ENCODE data around the gene TTC39A. TPM values are rescaled to one million over a fixed set of nuclear protein-coding genes. Genes with fewer than 3 reads are reported as not detected.

Gene TTC39A
- total and polyA plus RNA-seq, 2 of the 13 experiments (the other 11 are each of a cell fraction or from before 2014, with no cell fraction given), result 0.33 to 1.5 TPM

DNA sequence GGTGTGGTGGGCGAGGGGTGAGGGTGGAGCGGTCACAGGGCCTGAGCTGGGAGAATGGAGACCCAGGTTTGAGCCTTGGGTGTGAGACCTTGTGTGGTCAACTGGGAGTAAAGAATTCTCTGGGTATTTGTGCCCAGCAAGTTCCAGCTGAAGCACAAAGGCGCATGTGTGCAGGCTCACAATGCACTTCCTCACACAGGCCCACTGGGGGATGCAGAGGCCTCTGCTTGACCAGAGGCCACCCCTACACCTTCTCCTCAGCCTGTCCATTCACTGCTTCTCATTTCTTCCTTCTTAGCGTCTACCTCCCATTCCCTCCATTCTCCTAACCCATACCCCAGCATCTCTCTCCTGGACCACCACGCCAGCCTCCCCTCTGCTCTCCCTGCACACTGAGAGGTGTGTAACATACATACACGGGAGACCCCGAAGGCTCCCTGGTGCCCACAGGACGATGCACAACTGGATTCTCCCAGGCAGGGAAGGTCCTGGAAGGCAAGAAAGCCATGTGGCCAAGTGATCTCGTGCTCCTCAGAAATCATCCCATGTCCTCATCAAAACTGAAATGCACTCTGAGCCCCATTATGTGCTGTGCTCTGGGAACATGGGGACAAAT, 12.3 kb upstream of the TTC39A start:
- no TSS peak for BruUV-seq (replicated peaks)
- CTCF ChIA-PET (ENCODE audit: low intra/inter-chr PET ratio, low total read pairs), result no interaction called here
- intact Hi-C loops (cut with micrococcal nuclease; ENCODE audit: unreplicated experiment) (no loop called here), in situ Hi-C loops (cut with HindIII; ENCODE audit: extremely low pct_ligation_motif_present, low pct_unique_long_range_greater_than_20kb) (no loop called here)
- no peak overlapping the region for H3K4me3 ChIP-seq (replicated peaks in 1 of 3; ENCODE audit: insufficient read depth in 1 of 3, low read depth in 2 of 3, low read length in 3 of 3)
- H3K36me3 ChIP-seq (replicated peaks in 1 of 2; ENCODE audit: control insufficient read depth in 1 of 2, insufficient read depth in 2 of 2, low read length in 2 of 2), result no peaks in the 10 kb centered on the region
- H4K20me1 ChIP-seq (ENCODE audit: insufficient read depth, low read length), result no peaks in the 10 kb centered on the region
- no peak overlapping the region for H2AFZ ChIP-seq (ENCODE audit: low read length)
- WGBS (ENCODE audit: low lambda C conversion rate), result 53% methylated on average over 9 of the region's 9 CpGs
- H3K9me3 ChIP-seq (ENCODE audit: low read length), result no peaks in the 10 kb centered on the region
- no peak for FAIRE-seq
- H3K27me3 ChIP-seq (ENCODE audit: control insufficient read depth in 1 of 2, insufficient read depth in 2 of 2, low read length in 2 of 2), result peaks cover 5 to 34% of the 10 kb centered on the region in 2 experiments; a peak in 4 of 5 replicates
- no peak overlapping the region for H3K9ac ChIP-seq (ENCODE audit: insufficient read depth, low read depth, low read length)
- POLR2A ChIA-PET, result no interaction called here
- no peak for ATAC-seq
- no peak overlapping the region for H3K27ac ChIP-seq (ENCODE audit: extremely low read length, insufficient read depth, low read length)
- no peak for TF ChIP-seq RBM39 (IDR thresholded peaks at IDR 0.05; ENCODE audit: low read depth, low read length, poor library complexity, severe bottlenecking)
- no peak overlapping the region for H3K4me2 ChIP-seq (ENCODE audit: low read depth, low read length)
- no peaks in the 10 kb centered on the region for H3K79me2 ChIP-seq (ENCODE audit: insufficient read depth, low read length)
- H3K4me1 ChIP-seq (ENCODE audit: insufficient read depth, low read length), result peaks cover 13% of the 10 kb centered on the region
- DNase-seq (ENCODE audit: low spot score), result no peak

DNA sequence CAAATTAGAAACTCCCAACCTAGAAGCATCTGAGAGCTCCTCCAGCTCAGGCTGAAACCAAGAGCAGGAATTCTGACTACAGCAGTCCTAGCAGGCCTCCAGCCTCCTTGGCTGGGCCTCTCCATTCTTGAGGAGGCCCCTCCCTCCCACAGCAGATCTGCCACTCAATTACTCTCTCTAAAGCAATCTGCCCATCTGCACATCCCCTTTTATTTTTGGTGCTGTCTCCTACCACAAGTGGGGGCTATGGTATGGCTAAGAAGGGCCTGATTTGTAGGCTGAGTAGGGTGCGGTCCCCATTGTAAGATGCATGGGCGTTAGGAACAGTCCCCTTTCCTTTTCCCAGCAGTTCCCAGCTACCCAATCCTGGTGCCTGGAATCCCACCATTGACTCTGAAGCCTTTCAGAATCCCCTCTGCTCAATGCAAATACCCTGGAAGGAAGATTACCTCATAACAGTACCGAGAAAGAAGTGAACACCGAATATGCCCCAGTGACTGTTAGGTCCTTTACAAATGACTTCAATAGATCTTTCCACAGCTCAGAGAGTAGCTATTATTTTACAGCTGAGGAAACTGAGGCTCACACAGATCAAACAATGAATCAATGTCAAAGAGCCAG, 11.6 kb upstream of the TTC39A start:
- no peak for FAIRE-seq
- BruUV-seq (replicated peaks), result no TSS peak
- H4K20me1 ChIP-seq (ENCODE audit: insufficient read depth, low read length), result no peaks in the 10 kb centered on the region
- no peak for ATAC-seq
- no peak for DNase-seq (ENCODE audit: low spot score)
- peaks cover 13% of the 10 kb centered on the region for H3K4me1 ChIP-seq (ENCODE audit: insufficient read depth, low read length)
- H3K79me2 ChIP-seq (ENCODE audit: insufficient read depth, low read length), result no peaks in the 10 kb centered on the region
- no peak overlapping the region for H2AFZ ChIP-seq (ENCODE audit: low read length)
- no peaks in the 10 kb centered on the region for H3K36me3 ChIP-seq (replicated peaks in 1 of 2; ENCODE audit: control insufficient read depth in 1 of 2, insufficient read depth in 2 of 2, low read length in 2 of 2)
- TF ChIP-seq, protein P1, sequence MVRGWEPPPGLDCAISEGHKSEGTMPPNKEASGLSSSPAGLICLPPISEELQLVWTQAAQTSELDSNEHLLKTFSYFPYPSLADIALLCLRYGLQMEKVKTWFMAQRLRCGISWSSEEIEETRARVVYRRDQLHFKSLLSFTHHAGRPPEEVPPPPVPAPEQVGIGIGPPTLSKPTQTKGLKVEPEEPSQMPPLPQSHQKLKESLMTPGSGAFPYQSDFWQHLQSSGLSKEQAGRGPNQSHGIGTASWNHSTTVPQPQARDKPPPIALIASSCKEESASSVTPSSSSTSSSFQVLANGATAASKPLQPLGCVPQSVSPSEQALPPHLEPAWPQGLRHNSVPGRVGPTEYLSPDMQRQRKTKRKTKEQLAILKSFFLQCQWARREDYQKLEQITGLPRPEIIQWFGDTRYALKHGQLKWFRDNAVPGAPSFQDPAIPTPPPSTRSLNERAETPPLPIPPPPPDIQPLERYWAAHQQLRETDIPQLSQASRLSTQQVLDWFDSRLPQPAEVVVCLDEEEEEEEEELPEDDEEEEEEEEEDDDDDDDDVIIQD (CRISPR knock-in tag; IDR thresholded peaks at IDR 0.05; ENCODE audit: low read depth), result no peak
- TF ChIP-seq, protein P2, sequence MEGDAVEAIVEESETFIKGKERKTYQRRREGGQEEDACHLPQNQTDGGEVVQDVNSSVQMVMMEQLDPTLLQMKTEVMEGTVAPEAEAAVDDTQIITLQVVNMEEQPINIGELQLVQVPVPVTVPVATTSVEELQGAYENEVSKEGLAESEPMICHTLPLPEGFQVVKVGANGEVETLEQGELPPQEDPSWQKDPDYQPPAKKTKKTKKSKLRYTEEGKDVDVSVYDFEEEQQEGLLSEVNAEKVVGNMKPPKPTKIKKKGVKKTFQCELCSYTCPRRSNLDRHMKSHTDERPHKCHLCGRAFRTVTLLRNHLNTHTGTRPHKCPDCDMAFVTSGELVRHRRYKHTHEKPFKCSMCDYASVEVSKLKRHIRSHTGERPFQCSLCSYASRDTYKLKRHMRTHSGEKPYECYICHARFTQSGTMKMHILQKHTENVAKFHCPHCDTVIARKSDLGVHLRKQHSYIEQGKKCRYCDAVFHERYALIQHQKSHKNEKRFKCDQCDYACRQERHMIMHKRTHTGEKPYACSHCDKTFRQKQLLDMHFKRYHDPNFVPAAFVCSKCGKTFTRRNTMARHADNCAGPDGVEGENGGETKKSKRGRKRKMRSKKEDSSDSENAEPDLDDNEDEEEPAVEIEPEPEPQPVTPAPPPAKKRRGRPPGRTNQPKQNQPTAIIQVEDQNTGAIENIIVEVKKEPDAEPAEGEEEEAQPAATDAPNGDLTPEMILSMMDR (CRISPR knock-in tag; IDR thresholded peaks at IDR 0.05), result peak; percentile 23; the same call in 1 of the 2 replicates
- TF ChIP-seq ZNF33A (CRISPR knock-in tag; IDR thresholded peaks at IDR 0.05; ENCODE audit: borderline replicate concordance) (no peak), STAG1 (CRISPR knock-in tag; IDR thresholded peaks at IDR 0.05) (peak; percentile 34; the same call in 1 of the 2 replicates)
- H3K27ac ChIP-seq (ENCODE audit: extremely low read length, insufficient read depth, low read length), result no peak overlapping the region
- 41% methylated on average over 4 of the region's 4 CpGs for WGBS (ENCODE audit: low lambda C conversion rate)
- no peaks in the 10 kb centered on the region for H3K9me3 ChIP-seq (ENCODE audit: low read length)
- H3K27me3 ChIP-seq (ENCODE audit: control insufficient read depth in 1 of 2, insufficient read depth in 2 of 2, low read length in 2 of 2), result peaks cover 5 to 34% of the 10 kb centered on the region in 2 experiments; a peak in 4 of 5 replicates
- H3K4me3 ChIP-seq (replicated peaks in 1 of 3; ENCODE audit: insufficient read depth in 1 of 3, low read depth in 2 of 3, low read length in 3 of 3), result no peak overlapping the region
- in situ Hi-C loops (cut with HindIII; ENCODE audit: extremely low pct_ligation_motif_present, low pct_unique_long_range_greater_than_20kb) (no loop called here), intact Hi-C loops (cut with micrococcal nuclease; ENCODE audit: unreplicated experiment) (no loop called here)
- ChIA-PET POLR2A (no interaction called here), CTCF (ENCODE audit: low intra/inter-chr PET ratio, low total read pairs) (no interaction called here)
- H3K4me2 ChIP-seq (ENCODE audit: low read depth, low read length), result no peak overlapping the region
- H3K9ac ChIP-seq (ENCODE audit: insufficient read depth, low read depth, low read length), result no peak overlapping the region
